Stimulated activated CD8-positive, alpha-beta memory T cell treated with anti-CD3 and anti-CD28 coated beads, Interleukin-7, amount 100 ng/mL, for 1 hour (primary cell): Measurements from ENCODE around the gene MAN1A1.

ENCODE experiments used
- DNase-seq, 2 donors: peaks; one replicate each; pipeline ENCODE4 v3.0.0-alpha.2; 2020; ENCODE audit warnings: low read depth in 2 of 2

Gene MAN1A1

GRCh38 chr6:119234457-119234856 is 115.1 kb downstream of the MAN1A1 start:
- no peak for DNase-seq

GRCh38 chr6:119233312-119233984 is 116.1 kb downstream of the MAN1A1 start:
- no peak for DNase-seq

- DNase-seq, result no peak
Observed at GRCh38 chr6:119231394-119231793, 118.2 kb downstream of the MAN1A1 start.

DNA sequence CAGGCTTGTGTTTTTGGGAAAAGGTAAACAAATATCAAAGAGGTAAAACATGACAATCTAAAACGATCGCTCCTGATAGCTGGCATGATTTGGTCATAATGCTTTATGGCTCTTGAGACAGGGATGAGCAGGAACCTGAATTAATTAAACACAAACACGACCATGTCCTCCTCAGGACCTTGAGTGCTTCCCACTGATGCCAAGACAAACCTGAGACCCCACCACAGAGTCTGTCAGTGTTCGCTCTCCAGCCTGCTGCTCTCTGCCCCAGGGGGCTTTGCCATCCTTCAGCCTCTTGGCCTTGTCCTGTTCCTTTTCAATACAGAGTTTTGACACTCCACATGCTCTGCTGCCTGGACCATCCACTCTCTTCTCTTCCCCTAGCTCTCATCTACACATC is 119.4 kb downstream of the MAN1A1 start:
- no peak for DNase-seq

DNA sequence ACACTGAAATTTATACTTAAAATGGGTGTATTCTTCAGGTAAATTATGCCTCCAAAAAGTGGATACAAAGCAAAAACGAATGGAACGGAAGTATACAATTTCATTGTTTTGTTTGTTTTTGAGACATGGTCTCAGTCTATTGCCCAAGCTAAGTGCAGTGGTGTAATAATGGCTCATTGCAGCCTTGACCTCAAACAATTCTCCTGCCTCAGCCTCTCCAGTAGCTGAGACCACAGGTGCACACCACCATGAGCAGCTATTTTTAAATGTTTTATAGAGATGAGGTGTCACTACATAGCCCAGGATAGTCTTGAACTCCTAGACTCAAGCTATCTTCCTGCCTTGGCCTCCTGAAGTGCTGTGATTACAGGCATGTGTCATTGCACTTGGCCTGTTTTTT is 122.2 kb downstream of the MAN1A1 start:
- no peak for DNase-seq

DNA sequence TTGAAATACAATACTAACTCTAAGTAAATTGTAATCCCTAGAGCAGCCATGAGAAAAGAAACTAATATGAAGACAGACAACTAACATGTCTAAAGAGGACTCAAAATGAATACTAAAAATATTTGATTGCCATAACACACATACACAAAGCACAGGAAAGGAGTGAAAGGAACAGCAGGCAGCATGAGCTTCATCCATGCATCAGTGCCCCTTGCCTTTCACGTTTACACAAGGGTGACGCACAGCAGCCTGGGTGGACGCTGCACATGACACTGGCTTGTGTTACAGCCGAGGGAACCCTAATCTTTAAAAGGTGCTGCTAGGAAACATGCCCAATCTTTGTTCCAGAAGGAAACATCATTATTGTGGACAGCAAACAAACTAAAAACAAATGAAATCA is 123.5 kb downstream of the MAN1A1 start:
- DNase-seq, result no peak

- DNase-seq, result no peak
Observed at GRCh38 chr6:119224095-119224701, 125.4 kb downstream of the MAN1A1 start.

DNA sequence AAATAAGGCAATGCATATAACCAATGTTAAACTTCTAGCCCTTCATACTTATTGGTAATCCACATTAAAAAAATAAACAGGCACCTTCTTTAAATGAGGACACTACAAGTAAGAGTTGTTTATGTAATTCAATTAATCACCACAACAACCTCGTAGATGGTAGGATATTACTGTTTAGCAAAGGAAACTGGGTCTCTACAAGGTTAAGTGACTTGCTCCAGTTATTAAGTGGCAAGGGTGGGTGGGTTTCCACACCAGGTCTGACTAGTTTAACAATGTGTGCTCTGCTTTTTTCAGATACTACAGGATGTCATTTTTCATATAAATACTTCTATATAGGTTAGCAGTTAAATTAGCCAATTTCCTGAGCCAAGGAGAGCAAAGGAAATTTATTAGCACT is 129.1 kb downstream of the MAN1A1 start:
- DNase-seq, result no peak

- no peak for DNase-seq
Observed at GRCh38 chr6:119218548-119218947, 131.0 kb downstream of the MAN1A1 start.

GRCh38 chr6:119215885-119216590 is 133.5 kb downstream of the MAN1A1 start:
- DNase-seq, result no peak

DNA sequence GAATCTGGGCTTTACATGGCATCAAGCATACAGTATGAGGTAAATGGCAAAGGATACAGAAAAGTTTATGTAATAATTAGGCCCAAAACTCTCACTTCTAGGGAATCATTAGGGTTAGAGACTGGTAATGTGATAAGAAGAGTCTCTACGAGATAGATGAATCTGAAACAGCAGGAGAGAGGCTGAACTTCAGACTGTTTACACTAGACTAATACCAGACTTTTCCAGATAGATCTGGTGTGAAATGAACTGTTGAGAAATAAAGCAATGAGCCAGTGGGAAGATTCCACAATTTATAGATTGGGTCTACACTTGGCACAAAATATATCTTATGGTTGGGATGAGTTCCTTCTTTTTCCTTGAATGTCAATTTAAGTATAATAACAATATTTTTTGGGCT is 134.3 kb downstream of the MAN1A1 start:
- DNase-seq, result no peak

DNA sequence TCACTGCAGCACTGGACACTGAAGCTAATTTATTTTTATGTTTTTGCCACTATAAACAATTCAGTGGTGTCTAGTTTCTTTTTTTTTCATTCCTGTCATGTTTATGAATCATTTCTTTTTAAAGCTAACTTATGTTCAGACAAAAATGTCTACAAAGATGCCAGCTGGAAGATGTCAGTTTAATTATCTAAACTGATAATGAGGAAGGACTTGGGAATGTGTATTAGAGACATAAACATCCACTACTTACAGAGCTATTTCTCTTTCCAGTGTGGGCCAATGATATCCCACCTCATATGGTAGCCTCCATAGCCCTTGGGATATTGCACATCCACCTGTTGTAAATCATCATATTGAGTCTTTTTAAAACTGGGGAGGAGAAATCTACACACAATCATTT is 139.0 kb downstream of the MAN1A1 start:
- DNase-seq, result no peak

DNA sequence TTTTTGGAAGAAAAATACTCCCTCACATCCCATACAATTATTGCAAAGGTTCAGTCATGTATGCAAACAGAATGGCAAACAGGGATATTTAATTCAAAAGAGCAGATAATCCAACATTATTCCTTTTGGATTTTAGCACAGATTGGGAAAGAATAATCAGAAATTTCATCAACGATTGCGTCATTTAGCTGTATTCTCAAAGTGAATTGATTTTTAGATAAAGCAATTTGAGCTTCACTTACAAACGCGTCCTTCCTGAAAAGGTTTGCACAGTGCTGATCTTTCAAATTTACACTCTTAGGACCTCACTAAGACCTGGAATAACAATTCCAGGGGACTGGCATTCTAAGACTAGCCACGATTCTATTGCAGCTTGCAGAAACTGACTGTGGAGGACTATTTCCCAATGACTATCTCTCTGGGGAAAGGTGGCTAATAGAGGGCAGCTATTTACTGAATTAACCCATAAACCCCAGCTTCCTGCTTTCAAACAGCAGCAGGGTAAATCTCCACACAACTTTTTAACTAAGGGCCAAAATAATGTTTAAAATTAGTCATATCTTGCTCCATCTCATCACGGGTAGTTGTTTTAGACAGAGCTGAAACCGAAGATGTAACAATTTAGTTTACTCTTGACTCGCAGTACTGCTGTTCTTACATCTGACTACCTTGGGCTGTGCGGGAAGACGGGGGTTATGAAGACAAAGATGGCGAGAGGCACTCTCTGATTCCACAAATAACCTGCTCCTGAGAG is 139.9 kb downstream of the MAN1A1 start:
- no peak for DNase-seq

DNA sequence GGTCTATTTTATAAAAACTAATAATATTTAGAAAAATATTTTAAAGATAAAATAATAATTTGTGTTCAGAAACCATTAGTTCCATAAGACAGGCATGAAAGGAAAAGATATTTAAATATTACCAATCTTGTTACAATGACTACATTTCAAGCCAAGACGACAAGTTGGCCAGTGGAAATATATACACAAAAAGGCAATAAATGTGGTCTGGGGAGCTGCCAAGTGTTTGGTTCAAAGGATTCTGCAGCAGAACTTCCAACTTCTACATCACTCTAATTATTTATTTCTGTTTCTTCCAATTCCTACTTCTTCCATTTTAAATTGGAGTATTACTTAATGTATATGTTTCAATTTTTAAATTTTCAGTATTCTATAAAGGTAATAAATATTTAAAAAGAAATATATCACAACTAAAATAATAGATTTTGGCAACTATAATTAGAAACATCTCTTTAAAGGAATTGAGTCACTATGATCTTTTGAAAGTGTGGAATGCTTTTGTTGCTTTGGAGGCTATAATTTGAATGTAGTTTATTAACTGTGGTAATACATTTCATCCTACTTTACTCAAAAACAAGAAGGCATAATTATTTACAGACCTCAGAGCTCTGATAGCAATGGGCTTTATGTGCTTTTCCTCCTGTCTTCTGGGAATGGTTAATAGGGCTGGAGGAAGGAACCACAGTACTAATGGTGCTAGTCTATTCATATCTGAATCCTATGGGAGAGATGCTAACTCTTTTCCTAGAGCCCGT is 141.4 kb downstream of the MAN1A1 start:
- no peak for DNase-seq

- no peak for DNase-seq
Observed at GRCh38 chr6:119207327-119207726, 142.2 kb downstream of the MAN1A1 start.

DNA sequence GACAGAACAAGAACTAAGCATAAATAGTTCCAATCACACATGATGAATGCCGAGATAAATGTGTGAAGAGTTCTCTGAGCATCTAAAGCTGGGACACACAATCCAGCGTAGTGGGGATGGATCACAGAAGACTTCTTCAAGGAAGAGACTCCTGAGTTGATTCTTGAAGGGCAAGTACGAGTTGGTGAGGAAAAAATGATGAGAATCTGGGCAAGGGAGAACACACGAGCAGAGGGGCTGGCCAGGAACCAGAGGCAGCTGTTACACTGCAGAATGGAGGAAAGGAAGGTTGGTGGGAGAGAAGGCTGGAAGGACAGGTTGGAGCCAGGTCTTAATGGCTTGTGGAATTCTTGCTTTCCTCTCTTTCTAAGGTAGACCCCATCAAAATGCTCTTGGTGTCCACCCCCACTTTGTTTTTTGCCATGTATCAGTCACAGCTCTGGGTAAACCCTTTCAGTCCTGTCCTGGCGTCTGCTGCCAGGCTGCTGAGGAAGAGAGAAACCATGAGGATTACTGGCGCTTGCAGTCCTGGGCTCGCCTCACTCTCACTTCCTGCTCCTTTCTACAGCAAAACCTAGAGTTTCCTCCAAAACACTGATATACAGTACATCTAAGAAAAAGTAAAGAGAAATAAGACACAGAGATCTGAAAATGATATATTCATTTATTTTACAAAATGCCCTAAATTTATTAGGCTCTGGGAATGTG is 143.5 kb downstream of the MAN1A1 start:
- DNase-seq, result no peak

DNA sequence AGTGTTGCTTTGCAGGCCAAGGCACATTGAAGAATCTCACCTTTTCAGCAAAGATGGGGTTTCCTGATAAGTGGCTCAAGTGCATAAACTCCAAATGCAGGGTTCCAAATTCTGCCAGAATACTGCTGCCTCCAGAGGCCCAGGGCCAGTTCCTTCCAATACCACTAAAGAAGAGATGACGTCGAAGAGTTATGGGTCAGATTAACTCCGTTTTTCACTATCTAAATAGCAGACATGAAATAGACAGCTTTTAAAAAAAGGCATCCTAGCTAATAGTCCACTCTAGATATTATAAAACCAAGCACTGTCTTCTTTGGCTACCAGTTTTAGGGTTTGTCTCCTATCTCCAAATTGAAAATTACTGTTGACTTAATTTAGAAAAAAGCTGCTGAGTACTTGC is 144.8 kb downstream of the MAN1A1 start:
- no peak for DNase-seq

DNA sequence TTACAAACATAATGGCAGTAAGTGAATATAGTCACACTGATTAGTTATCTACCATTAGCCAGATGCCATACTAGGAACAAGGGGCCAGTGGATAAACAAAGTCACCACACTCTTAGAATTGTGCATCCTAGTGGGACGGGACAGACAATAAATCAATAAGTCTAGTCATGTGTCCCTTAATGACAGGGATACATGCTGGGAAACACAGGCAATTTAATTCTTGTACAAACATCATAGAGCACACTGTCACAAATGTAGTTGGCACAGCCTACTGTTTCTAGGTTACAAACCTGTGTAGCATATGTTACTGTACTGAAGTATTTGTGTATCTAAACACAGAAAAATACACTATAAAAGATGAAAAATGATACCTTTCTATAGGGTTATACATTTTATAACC is 148.1 kb downstream of the MAN1A1 start:
- DNase-seq, result no peak

GRCh38 chr6:119200512-119201175 is 148.9 kb downstream of the MAN1A1 start:
- no peak for DNase-seq

DNA sequence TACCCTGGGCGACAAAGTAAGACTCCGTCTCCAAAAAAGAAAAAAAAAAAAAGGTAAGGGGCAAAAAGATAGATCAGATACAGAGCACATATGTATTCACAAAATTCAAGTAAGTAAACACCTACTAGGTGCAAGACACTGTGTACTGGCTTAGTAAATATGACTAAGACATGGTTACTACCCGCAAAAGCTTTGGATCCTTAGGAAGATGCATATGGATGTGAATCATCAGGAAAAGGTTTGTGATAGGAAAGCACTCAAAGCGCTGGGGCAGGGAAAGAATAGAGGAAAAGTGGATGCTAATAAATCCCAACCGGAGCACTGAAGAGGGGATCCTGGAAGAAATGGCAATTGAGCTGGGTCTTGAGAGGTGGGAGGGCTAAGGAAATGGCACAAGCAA is 152.3 kb downstream of the MAN1A1 start:
- no peak for DNase-seq

DNA sequence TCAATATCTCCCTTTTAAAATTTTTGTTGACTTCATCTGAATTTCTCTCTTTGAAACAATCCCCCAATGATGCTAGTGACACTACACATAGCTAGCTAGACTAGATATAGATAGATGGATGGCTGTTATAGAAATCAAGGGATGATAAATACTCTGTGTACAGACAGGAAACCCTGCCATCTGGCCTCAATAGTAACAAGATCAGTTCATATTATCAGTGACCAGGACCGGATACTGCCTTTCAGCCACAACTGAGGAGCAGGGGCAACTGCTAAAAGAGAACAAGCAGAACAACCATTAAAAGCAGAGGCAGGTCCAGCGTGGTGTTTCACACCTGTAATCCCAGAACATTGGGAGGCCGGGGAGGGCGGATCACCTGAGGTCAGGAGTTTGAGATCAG is 152.8 kb downstream of the MAN1A1 start:
- DNase-seq, result no peak
